Stimulated activated naive CD4-positive, alpha-beta T cell treated with Interleukin-2 at 50 U/mL for 16 hours (primary cell): ENCODE results near the gene ERGIC1.
"Not testable (repeated sequence)": the region's sequence is repeated elsewhere in the genome, so short reads cannot be mapped to it uniquely, and the experiment has no call there.

Experiments
- DNase-seq: peaks from one replicate; lab custom pipeline; 2025; lab: John Stamatoyannopoulos, UW

ERGIC1 gene

DNA sequence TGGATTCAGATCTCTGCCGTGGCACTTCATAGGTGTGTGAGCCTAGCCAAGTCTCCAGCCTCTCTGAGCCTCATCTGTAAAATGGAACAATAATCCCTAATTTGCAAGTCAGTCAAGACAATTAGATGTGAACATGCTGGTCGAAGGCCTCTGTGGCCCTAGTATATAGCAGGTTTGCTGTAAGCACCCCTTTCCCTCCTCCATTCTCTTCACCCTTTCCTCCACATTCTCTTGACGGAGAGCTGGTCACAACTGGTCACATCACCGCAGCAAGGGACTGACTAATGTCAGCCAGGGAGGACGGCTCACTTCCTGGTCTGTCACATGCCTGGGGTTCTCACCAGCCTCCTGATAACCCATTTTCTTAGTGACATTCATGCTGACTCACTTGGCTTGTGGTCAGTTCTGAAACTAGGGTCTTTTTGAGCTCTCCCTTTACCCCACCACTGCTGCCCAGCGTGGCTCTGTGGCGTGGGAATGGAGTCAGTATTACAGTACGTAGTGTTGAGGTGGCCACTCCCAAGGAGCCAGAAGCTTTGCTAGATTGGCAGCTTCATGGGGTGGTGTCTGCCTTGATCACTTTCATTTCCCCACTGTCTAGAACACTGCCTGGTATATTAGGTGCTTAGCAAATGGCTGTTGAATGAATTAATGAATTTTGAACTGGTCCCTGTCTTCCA is 47.8 kb downstream of the ERGIC1 start:
- DNase-seq: no peak

DNA sequence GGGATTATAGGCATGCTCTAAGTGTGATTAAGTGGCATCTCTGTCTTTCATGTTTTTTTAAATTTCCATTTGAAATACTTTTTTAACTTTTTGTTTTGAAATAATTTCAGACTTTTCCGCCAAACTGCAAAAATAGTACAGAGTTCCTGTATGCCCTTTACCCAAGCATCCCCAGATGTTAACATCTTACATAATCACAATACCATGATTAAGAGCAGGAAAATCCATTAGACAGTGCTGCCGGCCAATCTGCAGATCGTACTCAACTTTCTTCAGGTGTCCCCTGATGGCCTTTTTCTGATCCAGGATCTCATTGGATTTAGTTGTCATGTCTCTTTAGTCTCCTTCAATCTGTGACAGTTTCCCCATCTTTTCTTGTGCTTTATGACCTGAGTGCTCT is 49.0 kb downstream of the ERGIC1 start:
- no peak for DNase-seq

DNA sequence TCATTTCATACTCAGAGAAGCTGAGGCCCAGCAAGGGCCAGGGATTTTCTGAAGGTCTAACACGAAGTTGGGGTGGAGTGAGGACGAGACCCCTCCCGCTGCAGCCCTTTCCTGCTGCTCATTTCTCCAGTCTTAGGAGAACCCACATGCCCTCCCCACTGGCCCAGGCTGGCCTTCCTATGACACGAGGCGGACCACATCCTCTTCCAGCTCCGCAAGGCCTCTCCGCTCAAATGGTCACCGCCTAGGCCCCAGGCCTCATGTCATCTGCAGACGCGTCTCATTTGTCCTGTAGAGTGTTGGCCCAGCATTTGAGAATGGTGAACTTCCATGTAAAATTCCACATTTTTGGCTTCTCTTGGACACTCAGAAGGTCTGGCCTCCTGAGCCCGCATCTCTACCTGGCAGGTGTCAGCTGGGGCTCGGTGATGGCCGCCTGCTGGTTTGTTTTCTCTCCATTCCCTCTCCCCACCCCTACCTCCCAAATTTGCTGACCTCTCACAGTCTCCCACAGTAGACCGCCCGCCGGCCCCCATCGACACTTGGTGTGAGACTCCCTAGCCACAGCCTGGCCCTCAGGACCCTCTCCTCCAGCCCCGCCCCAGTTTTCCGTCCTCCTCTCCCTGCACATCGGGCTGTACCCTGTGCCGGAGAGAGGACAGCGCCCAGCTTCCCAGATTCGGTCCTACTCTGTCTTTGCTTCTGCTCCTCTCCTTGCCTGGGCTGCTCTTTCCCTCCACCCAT is 51.7 kb downstream of the ERGIC1 start:
- DNase-seq: no peak

DNA sequence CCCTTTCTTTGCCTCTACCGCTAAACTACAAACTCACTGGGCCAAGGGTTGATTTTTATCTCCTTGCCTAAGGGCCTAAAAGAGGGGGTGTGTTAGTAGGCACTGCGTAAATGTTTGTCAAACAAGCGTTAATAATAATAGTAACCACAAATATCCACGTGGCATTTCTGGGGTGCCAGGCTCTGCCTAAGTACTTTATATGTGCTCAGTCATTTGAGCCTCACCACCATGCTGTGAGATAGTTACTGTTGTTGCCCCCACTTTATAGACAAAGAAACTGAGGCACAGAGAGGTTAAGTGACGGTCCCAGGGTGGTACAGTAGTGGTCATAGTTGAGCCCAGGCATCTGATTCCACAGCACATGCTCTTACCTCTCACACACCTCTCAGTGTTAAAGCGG is 52.4 kb downstream of the ERGIC1 start:
- no peak for DNase-seq

DNA sequence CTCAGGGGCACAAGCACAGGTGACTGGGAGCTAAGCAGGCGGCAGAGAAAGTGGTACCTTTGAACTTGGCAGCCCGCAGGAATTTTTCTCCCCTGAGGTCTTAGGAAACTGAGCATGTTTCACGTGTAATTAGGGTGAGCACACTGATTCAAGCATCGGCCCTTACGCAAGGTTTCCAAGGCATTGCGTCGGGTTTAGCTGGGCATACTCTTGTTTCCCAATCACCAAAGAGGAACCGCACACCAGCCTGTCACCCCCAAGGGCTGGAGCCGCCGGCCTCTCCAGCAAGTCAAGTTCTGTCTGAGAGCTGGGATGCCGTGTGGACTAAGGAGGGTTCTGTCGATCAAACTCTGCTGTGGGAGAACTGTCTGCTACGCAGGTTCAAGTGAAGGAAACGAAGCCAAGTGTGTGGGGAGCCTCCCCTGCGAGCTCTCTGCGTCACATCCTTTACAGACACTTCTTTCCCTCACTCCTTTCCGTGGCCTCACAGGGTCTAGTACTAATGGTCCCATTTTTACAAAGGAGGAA is 53.0 kb downstream of the ERGIC1 start:
- no peak for DNase-seq

DNA sequence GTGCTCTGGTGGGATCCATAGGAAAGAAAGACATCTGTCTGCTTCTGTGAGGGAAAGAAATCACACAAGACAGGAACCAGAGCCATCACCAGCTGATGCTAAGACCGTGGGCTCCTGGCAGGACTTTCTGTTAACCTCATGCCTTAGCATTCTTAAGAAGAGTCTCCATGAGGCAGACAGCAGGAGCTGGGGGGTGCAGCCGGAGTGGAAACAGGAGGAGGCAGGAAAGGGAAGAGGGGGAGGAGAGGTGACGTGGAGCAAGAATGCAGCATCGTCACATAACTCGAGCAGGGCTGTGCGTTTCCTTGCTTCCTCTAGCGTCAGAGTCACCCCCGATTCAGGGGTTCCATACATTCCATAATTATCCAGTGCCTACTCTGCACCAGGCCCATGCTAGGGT is 53.6 kb downstream of the ERGIC1 start:
- DNase-seq: no peak

DNA sequence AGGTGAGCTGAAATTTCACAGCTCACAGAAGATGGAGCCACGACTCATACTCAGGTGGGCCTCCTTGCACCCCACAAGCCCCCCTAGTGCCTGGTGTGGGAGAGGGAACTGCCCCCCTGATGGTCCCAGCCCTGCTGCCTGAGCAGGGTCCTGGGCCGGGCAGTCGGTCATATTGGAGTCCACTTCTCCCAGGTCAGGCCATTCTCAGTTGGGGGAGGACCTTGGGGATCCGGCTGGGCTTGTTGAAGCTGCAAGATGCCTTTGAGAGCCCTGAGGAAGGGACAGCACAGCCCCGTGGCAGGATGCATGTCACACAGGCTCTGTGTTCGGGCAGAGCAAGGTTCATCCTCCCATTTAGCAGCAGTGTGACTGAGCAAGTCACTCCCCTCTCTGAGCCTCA is 56.6 kb downstream of the ERGIC1 start:
- DNase-seq: no peak

DNA sequence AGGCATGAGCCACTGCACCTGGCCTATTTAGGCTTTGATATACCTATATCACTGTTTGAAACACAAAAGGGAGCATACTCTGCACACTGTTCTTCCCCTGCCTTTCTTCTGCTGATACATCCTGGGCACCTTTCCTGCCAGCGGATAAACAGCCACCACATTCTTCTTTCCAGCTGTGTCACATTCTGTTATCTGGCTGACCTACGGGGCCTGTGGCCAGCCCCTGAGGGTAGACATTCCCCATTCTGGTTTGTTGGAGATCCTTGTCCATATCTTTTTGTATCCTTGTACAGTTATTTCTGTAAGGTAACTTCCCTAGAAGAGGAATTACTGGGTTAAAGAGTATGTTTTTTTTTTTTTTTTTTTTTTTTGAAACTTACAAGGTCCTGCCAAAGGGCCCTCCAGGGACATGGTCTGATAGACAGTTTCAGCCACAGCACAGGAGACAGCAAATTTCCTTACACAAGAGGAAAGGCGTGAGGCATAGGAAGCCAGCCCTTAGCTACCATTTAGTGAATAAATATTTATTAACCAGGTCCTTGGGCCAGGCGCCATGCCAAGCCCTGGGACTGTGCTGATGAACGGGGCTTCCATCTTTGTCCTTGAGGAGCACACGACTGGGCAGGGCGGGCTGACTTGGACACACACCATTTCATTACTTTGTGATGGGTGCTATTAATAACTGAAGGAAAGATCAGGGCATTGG is 57.8 kb downstream of the ERGIC1 start:
- DNase-seq: no peak

DNA sequence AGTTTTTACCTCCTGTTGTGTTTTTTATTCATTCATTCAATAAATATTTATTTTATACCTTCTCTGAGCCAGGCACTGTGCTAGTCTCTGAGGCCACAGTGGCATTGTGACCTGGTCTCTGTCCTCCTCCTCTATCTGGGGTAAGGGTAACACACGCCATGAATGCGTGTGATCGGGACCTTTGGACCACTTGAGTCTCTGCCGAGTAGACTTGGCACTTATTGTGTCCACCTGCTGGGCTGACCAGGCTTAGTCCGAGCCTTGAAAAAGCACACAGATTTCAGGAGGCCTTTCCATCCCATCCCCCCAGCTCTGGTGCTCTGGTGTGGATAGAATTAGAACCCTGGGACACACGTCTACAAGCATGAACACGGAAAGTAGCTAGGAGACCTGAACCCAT is 58.7 kb downstream of the ERGIC1 start:
- no peak for DNase-seq

DNA sequence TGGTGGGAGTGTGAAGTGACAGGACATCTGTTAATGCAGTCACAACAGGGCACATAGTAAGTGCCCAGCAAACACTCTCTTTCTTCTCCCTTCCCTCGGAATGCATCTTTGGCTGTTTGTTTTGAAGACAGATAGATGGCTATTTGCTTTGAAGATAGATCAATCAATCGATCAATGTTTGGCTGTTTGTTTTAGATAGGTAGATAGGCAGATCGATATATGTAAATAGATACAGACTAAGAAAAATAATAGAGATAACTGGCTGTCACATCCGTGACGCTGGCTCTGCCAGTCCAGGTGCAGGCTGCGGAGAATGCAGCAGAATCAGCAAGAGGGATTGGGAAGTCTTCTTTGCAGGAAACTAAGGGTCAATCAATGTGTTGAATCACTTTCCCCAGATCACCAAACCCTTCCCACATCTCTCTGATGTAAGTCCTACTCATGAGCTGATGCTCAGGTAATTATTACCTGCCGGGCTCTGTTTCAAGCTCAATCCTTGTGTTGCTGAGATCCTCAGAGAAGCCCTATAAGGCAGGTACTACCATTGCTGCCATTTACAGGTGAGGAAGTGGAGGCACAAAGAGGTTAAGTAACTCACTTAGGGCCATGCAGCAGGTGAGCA is 60.8 kb downstream of the ERGIC1 start:
- no peak for DNase-seq

DNA sequence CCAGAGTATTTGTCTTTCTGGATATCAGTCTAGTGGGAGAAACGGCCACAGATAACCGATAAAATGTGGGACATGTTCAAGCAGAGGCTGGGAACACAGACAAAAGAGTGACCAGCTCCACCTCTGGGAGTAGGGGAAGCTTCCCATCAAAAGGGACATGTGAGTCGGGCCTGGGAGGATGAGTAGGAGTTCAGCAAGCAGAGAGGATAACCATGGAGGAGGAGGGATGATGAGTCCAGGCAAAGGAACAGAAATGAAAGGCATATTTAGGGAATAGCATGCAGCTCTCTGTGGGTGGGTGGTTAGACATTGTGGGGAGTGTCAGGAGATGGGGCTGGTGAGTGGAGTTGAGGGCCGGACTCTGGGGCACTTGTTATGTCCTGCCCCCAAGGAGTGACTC is 61.5 kb downstream of the ERGIC1 start:
- no peak for DNase-seq

DNA sequence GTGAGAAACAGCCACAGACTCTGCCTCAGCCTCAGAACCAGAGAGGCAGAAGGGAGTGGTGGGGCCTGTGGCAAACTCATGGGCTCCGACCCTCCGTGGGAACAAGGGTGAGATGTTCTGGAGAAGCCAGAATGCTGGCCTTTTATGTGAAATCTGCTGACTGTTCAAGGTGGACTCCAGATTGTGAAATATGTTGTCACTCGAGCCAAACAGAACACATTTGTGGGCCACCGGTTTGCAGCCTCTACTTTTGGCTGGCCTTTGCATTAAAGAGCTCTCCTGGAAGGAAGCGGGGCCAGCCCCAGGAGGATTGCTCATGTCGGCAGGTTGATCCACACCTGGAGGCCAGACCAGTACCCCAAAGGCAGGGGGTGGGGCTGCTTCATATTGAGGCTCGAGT is 62.4 kb downstream of the ERGIC1 start:
- no peak for DNase-seq

DNA sequence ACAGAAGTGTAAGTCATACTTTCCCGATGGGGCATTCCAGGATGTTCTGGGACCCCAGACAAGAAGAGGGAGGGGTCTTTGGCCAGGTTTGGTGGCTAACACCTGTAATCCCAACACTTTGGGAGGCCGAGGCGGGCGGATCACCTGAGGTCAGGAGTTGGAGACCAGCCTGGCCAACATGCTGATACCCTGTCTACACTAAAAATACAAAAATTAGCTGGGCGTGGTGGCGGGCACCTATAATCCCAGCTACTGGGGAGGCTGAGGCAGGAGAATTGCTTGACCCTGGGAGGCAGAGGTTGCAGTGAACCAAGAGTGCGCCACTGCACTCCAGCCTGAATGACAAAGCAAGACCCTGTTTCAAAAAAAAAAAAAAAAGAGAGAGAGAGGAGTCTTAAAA is 63.0 kb downstream of the ERGIC1 start:
- not testable (repeated sequence) for DNase-seq

DNA sequence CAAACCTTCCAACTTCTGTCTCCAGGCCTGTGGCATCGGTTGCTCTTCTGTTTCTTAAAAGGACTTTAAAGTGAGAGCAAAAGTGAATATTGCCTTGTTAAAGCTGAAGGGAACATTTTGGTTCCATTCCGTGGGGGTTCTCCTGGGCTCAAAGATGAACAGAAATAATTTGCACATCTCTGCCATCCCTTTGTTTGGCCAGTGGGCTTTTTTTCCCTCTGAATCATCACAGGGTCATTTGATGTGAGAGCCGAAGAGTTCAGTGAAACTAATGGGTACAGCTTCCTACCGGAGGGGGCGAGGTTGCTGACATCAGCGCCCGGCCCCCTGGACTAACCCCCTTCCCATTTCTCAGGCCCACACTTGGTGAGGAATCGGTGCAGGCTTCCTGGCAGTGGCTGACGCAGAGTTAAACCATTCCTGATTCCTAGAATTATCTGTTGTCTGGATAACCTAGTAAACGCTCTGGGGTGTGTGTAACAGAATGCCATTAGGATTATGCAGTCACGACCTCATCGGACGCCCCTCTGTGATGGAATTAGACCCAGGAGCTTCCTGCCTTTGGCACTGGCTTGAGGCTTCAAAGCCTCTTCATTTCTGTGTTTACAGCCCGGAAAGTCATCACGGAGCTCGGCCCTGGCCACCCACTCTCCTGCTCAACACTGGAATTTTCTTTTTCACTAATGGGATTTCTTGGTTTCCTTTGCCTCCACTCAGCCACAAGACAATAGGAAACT is 63.6 kb downstream of the ERGIC1 start:
- DNase-seq: no peak

DNA sequence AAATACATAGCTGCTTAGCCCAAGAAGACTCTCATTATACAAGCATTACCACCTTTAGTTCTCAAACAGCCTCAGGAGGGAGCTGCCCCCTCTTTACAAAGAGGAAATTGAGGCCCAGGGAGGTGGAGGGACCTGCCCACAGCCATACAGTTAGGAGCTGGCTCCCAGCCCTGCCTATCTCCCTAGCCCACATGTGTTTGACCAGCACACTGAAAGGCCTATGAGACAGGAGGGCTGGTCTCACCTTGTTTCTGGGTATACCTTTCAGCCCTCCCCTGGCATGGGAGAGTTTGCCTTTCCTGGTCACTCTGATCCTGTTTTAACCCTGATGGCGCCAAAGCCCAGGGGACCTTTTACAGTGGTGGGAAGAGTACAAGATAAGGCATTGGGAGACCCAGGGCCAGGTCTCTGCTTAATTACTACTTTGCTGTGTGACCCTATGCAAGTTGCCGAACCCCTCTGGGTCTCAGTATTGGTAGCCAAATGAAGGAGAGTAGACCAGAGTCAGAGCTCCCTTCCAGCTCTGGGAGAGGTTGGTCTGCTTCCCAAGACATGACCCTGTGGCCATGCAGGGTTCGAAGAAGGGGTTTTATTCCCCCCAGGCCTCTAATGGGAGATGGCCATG is 64.3 kb downstream of the ERGIC1 start:
- no peak for DNase-seq

DNA sequence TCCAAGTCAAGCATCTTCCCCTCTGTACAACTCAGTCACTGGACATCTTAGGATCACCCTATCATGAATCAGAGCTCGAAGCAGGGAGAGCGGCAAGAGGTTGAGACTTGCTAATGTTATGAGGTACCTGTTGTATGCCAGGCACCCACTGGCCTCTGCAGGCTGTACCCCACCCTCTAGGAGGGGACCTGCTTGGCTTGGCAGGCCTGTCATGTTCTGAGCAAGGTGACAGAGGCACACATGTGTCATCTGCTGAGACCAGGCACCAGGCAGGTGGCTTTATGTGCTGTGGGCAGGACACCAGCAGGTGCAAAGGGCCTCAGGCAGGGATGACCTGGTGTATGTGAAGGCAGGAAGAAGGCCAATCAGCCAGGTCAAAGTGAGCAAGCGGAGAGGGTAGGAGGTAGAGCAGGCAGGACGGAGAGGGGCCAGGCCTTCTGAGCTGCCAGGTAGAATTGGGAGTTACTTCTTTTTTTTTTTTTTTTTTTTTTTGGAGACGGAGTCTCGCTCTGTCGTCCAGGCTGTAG is 64.9 kb downstream of the ERGIC1 start:
- no peak for DNase-seq

DNA sequence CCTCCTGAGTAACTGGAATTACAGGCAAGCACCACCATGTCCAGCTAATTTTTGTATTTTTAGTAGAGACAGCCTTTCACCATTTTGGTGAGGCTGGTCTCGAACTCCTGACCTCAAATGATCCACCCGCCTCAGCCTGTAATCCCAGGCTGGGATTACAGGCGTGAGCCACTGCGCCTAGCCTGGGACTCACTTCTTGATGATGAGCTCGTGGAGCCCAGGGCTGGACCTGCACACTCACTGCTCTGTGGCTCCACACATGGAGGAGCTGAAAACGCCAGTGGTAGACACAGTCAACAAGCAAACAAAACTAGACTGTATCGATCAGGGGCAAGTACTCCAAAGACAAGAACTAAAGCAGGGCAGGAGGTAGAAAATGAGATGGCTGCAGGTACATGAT is 65.4 kb downstream of the ERGIC1 start:
- no peak for DNase-seq

DNA sequence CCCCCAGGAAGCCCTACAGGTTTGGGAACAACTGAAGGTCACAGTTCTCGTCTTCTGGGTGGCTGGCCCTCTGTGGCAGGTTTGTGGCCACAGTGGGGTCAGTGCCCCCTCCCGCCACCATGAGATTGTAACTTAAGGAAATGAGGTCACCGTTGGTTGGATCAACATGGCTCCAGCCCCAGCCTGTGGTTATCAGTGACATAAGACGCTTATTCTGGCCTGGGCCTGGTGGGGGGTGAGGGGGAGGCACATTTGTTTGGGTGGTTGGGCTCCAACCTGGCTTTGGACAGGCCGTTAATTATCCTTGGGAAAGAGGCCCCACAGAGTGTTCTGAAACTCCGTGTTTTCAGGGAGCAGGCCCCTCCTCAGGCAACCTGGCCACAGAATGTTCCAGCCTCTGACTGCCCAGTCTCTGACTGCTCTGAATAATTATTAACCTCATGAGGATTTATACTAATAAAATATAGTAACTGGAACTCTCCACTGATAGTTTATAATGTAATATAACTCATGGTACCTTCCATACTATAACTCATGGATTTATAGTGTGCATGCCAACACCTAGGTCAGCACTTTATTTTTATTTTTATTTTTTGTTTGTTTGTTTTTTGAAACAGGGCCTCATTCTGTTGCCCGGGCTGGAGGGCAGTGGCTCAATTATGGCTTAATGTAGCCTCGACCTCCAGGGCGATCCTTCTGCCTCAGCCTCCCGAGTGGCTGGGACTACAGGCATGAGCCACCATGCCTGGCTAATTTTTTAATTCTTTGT is 67.1 kb downstream of the ERGIC1 start:
- DNase-seq: no peak

DNA sequence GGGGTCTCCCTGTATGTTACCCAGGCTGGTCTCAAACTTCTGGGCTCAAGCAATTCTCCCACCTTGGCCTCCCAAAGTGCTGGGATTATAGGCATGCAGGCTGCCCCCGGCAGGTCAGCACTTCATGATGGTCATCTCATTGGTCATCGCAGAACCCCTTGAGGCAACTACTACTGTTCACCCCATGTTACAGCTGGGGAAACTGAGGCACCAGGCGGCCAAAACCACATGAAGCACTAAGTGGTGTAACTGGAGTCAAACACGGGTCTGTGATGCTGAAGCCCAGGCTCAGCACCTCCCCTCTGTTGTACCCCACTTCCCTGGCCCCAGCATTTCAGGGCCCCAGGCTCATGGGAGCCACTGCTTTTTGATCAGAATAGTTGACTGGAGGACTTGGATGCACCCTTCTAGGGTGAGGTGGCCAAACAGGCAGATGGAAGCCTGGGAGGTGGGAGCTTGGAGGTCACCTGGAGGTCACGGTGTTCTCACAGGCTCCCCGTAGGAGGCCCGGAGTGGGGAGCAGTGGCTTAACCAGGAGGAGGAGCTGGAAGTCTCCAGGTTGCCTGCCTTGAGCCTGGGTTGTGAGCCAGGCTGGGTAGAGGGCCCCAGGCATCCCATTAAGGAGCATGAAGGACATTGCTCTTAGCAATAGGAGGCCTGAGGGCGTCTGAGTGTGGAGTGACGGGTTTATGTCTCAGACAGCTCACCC is 67.9 kb downstream of the ERGIC1 start:
- no peak for DNase-seq
